Measurements from ENCODE around the gene IL23R.

The IL23R gene

DNA sequence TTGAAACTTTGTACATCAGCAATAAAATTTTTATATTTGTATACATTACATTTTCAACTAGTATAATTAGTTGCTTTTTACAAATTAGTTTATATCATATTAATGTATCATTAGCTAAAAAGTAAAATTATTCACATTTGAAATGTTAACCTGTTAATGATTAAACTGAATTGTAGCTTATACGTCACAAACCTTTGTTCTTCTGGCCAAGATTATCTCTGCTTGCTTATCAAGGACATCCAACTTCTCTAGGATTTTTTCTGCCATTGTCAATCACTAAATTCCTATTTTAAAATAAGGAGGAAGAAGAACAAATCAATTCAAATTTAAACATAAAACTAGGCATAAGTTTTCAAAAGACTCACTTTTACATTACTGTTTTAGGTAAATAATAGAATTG is 39.3 kb upstream of the IL23R start:
- no peak overlapping the region for H2AFZ ChIP-seq (ENCODE audit: low read depth, low read length)
- no peak for TF ChIP-seq EZH2 (IDR thresholded peaks at IDR 0.05; ENCODE audit: borderline replicate concordance, low read depth, low read length, severe bottlenecking)
- TF ChIP-seq, protein P1, sequence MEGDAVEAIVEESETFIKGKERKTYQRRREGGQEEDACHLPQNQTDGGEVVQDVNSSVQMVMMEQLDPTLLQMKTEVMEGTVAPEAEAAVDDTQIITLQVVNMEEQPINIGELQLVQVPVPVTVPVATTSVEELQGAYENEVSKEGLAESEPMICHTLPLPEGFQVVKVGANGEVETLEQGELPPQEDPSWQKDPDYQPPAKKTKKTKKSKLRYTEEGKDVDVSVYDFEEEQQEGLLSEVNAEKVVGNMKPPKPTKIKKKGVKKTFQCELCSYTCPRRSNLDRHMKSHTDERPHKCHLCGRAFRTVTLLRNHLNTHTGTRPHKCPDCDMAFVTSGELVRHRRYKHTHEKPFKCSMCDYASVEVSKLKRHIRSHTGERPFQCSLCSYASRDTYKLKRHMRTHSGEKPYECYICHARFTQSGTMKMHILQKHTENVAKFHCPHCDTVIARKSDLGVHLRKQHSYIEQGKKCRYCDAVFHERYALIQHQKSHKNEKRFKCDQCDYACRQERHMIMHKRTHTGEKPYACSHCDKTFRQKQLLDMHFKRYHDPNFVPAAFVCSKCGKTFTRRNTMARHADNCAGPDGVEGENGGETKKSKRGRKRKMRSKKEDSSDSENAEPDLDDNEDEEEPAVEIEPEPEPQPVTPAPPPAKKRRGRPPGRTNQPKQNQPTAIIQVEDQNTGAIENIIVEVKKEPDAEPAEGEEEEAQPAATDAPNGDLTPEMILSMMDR (IDR thresholded peaks at IDR 0.05; ENCODE audit: borderline replicate concordance, extremely low read depth, low read length, poor library complexity, severe bottlenecking): no peak
- ATAC-seq (ENCODE audit: insufficient read depth, low read depth): no peak
- H3K79me2 ChIP-seq (ENCODE audit: insufficient read depth, low read length): no peaks in the 10 kb centered on the region
- H3K4me2 ChIP-seq (ENCODE audit: insufficient read depth, low read length): no peak overlapping the region
- no peaks in the 10 kb centered on the region for H3K9me3 ChIP-seq (ENCODE audit: insufficient read depth, low read length, severe bottlenecking)
- no peak overlapping the region for H3K27ac ChIP-seq (ENCODE audit: low read length)
- H3K9ac ChIP-seq (ENCODE audit: low read depth, low read length): no peak overlapping the region
- no peaks in the 10 kb centered on the region for H3K27me3 ChIP-seq (ENCODE audit: insufficient read depth, low read length, poor library complexity)
- H4K20me1 ChIP-seq (ENCODE audit: insufficient read depth, low read length): no peaks in the 10 kb centered on the region
- DNase-seq: no peak
- H3K4me3 ChIP-seq (ENCODE audit: low read depth in 1 of 2, low read length in 2 of 2): no peak overlapping the region
- no peaks in the 10 kb centered on the region for H3K36me3 ChIP-seq (ENCODE audit: insufficient read depth, low read length)
- no peaks in the 10 kb centered on the region for H3K4me1 ChIP-seq (ENCODE audit: insufficient read depth, low read length)

DNA sequence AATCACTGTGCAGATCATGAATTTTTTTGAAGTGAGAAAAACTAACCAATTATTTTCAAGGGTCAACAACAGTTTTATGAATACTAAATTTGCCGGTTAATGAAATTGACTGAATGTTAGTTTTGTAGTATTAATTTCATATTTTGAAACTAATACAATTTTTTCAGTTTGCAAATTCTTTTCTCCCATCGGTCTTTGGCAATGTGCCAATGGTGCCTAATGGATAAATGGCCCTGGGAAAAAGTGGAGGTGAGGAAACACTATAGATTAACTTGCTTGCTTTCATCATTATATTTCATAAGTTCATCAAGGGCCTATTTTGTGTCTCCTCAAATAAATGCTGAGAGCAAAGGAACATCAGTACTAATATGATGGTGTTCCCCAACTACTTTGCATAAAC is 35.6 kb upstream of the IL23R start:
- Histone ChIP-seq H3K4me1 (ENCODE audit: insufficient read depth, low read length) (no peaks in the 10 kb centered on the region), H3K27me3 (ENCODE audit: insufficient read depth, low read length, poor library complexity) (no peaks in the 10 kb centered on the region), H3K4me2 (ENCODE audit: insufficient read depth, low read length) (no peak overlapping the region), H4K20me1 (ENCODE audit: insufficient read depth, low read length) (no peaks in the 10 kb centered on the region), H3K27ac (ENCODE audit: low read length) (no peak overlapping the region), H3K79me2 (ENCODE audit: insufficient read depth, low read length) (no peaks in the 10 kb centered on the region), H3K4me3 (ENCODE audit: low read depth in 1 of 2, low read length in 2 of 2) (no peak overlapping the region), H3K9ac (ENCODE audit: low read depth, low read length) (no peak overlapping the region), H3K36me3 (ENCODE audit: insufficient read depth, low read length) (no peaks in the 10 kb centered on the region), H2AFZ (ENCODE audit: low read depth, low read length) (no peak overlapping the region), H3K9me3 (ENCODE audit: insufficient read depth, low read length, severe bottlenecking) (no peaks in the 10 kb centered on the region)
- DNase-seq (no peak), ATAC-seq (ENCODE audit: insufficient read depth, low read depth) (no peak)
- TF ChIP-seq EZH2 (IDR thresholded peaks at IDR 0.05; ENCODE audit: borderline replicate concordance, low read depth, low read length, severe bottlenecking): no peak
- TF ChIP-seq, protein P1 (IDR thresholded peaks at IDR 0.05; ENCODE audit: borderline replicate concordance, extremely low read depth, low read length, poor library complexity, severe bottlenecking): no peak

DNA sequence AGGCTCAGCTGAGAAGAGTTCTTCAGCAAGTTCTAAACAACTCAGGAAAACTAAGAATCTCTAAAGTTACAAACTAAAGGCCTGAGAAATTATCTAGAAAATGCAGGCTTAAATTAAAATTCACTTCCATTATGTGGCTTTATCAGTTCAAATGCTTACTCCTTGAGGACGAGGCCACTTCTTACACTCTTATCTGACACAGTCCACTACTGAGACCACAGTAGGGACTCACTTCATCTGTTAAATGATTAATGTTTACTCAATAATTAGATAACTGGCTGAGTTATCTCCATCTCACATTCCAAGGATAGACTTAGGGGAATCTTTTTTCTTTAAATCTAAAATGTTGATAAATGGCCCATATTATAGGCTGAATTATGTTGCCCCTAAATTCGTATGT is 33.1 kb upstream of the IL23R start:
- Histone ChIP-seq H2AFZ (ENCODE audit: low read depth, low read length) (no peak overlapping the region), H3K9me3 (ENCODE audit: insufficient read depth, low read length, severe bottlenecking) (no peaks in the 10 kb centered on the region), H3K4me3 (ENCODE audit: low read depth in 1 of 2, low read length in 2 of 2) (no peak overlapping the region), H4K20me1 (ENCODE audit: insufficient read depth, low read length) (no peaks in the 10 kb centered on the region), H3K9ac (ENCODE audit: low read depth, low read length) (no peak overlapping the region), H3K79me2 (ENCODE audit: insufficient read depth, low read length) (no peaks in the 10 kb centered on the region), H3K36me3 (ENCODE audit: insufficient read depth, low read length) (no peaks in the 10 kb centered on the region), H3K27ac (ENCODE audit: low read length) (no peak overlapping the region), H3K27me3 (ENCODE audit: insufficient read depth, low read length, poor library complexity) (no peaks in the 10 kb centered on the region), H3K4me2 (ENCODE audit: insufficient read depth, low read length) (no peak overlapping the region), H3K4me1 (ENCODE audit: insufficient read depth, low read length) (no peaks in the 10 kb centered on the region)
- TF ChIP-seq, protein P1 (IDR thresholded peaks at IDR 0.05; ENCODE audit: borderline replicate concordance, extremely low read depth, low read length, poor library complexity, severe bottlenecking): no peak
- no peak for TF ChIP-seq EZH2 (IDR thresholded peaks at IDR 0.05; ENCODE audit: borderline replicate concordance, low read depth, low read length, severe bottlenecking)
- no peak for ATAC-seq (ENCODE audit: insufficient read depth, low read depth)
- DNase-seq: no peak

DNA sequence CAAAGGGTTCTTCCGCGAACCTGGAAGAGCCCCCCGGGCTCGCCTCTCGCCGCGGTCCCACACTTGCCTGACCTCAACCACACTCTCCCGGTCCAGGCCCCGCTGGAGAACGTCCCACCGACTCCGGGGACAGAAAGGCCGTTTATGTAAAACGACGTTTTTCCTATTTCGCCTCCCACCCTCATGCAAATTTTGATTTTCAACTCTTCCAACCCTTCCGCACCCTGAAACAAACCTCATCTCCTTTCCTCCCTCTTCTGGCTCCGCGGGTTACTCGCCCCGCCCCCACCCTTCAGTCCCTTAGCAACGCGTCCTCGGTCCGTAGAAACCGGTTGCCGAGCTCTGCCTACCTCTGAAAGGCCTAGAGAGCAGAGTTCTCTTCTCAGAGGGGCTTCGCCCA is 31.6 kb upstream of the IL23R start, which contains the start of gene C1orf141:
Gene C1orf141, minus strand, starts transcription at position 276 of the 400 bp plus-strand sequence. CDS start 7,730 bp downstream, outside the sequence.
- H2AFZ ChIP-seq (ENCODE audit: low read depth, low read length): no peak within 1 kb of the TSS
- no peak for DNase-seq
- H3K4me1 ChIP-seq (ENCODE audit: insufficient read depth, low read length): no peaks in the 10 kb centered on the region
- no peak within 1 kb of the TSS for H3K9ac ChIP-seq (ENCODE audit: low read depth, low read length)
- no peaks in the 10 kb centered on the region for H3K79me2 ChIP-seq (ENCODE audit: insufficient read depth, low read length)
- no peak within 1 kb of the TSS for H3K4me3 ChIP-seq (ENCODE audit: low read depth in 1 of 2, low read length in 2 of 2)
- H3K9me3 ChIP-seq (ENCODE audit: insufficient read depth, low read length, severe bottlenecking): no peaks in the 10 kb centered on the region
- no peak within 1 kb of the TSS for H3K27ac ChIP-seq (ENCODE audit: low read length)
- no peaks in the 10 kb centered on the region for H3K27me3 ChIP-seq (ENCODE audit: insufficient read depth, low read length, poor library complexity)
- TF ChIP-seq EZH2 (IDR thresholded peaks at IDR 0.05; ENCODE audit: borderline replicate concordance, low read depth, low read length, severe bottlenecking): no peak
- TF ChIP-seq, protein P1 (IDR thresholded peaks at IDR 0.05; ENCODE audit: borderline replicate concordance, extremely low read depth, low read length, poor library complexity, severe bottlenecking): no peak
- no peak within 1 kb of the TSS for H3K4me2 ChIP-seq (ENCODE audit: insufficient read depth, low read length)
- H4K20me1 ChIP-seq (ENCODE audit: insufficient read depth, low read length): no peaks in the 10 kb centered on the region
- no peaks in the 10 kb centered on the region for H3K36me3 ChIP-seq (ENCODE audit: insufficient read depth, low read length)
- ATAC-seq (ENCODE audit: insufficient read depth, low read depth): no peak
